OCI-M1 (cell line): ENCODE measurements around the gene SORCS2.
A peak's percentile ranks its signal among the peaks of the same experiment; 100 is the strongest.

Source experiments
- DNase-seq: peaks from one replicate; lab custom pipeline; 2025; lab: John Stamatoyannopoulos, UW

Gene SORCS2

DNA sequence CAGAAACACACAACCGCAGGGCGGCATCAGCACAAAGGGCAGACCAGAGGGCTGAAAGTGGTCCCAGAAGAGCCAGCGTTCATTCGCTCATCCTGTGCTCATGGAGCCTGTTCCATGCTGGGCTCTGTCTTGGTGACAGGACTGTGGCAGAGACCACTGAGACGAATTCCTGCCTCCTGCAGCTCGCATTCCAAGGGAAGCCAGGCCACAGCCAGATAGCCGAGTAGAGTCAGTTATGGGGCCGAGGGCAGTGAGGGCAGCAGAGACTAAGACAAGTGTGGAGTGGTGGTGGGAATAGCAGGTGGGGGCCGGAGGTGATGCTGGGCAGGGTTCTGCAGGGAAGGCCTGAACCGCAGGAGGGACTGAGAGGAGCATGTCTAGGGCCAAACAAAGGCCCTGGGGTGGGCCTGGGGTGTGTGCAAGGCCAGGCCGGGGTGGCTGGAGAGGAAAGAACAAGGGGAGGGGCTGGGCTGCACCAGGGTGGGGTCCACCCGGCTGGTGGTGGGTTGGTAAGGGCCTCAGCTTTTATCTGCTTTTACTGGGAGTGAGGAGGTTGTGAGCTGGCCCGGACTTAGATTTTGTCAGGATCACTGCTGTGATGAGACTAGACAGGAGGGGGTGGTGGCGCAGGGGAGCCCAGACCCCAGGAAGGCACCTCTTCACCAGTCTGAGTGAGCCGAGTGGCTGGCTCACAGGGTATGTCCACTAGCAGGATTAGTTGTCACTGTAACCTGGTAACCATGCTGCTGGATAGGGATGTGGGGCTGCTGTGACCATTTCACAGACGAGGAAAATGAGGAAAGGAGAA is 236.1 kb downstream of the SORCS2 start:
- DNase-seq, result no peak

DNA sequence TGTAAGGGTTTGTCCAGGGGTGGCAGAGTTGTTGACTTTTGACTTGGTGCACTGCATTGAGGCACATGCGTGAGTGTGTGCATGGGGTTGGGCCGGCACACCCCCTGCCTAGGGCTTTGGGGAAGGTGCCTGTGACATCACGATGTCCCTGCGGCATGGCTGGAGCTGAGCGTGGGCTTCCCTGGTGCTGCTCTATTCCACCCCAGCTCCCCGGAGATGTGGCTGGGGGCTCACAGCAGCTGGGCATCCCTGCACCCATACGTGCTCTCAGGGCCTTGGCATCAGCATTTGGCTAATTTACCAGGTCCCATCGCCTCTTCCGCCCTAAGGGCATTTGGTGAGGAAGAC is 236.7 kb downstream of the SORCS2 start:
- no peak for DNase-seq

GRCh38 chr4:7429601-7430078 is 237.3 kb downstream of the SORCS2 start:
- no peak for DNase-seq

GRCh38 chr4:7430368-7430964 is 238.1 kb downstream of the SORCS2 start:
- no peak for DNase-seq

GRCh38 chr4:7430965-7431695 is 238.8 kb downstream of the SORCS2 start:
- no peak for DNase-seq

- no peak for DNase-seq
Measured at GRCh38 chr4:7431696-7432530, 239.6 kb downstream of the SORCS2 start.

- no peak for DNase-seq
Measured at GRCh38 chr4:7432531-7433375, 240.4 kb downstream of the SORCS2 start.

- no peak for DNase-seq
Measured at GRCh38 chr4:7433376-7434140, 241.2 kb downstream of the SORCS2 start.

DNA sequence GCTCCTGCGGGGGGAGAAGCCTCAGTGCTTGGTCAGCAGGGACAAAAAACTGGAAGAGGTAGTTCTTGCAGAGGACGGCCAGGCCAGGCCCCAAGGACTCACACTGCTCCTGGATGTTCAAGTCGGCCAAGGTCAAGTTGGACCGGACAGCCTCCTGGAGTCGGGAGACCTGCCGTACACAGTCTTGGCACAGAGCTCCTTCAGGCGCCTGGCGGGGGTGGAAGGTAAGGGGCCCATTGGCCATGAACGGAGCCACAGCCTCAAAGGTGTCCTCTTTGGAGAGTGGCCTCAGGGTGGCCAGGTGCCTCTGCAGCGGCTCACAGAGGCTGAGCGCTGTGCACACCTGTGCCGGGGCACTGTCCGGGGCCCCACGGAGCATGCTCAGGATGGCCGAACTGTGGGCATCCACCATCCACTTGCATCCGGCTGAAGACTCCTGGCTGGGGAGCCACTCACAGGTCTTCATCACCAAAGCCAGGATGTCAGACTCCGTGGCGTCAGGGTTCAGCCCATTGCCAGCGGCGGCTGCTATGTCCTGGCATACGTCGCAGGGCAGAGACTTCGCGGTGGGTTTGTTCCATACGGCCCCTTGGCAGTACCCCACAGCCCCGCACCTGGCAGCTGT is 241.9 kb downstream of the SORCS2 start:
- DNase-seq, result no peak

- DNase-seq, result no peak
Measured at GRCh38 chr4:7434766-7435150, 242.4 kb downstream of the SORCS2 start, which contains the start of gene PSAPL1. TSS of gene PSAPL1 (minus strand) at chr4:7434930. CDS start at chr4:7434879, 51 bp downstream.

GRCh38 chr4:7435471-7436061 is 243.2 kb downstream of the SORCS2 start:
- DNase-seq, result peak; percentile 25

DNA sequence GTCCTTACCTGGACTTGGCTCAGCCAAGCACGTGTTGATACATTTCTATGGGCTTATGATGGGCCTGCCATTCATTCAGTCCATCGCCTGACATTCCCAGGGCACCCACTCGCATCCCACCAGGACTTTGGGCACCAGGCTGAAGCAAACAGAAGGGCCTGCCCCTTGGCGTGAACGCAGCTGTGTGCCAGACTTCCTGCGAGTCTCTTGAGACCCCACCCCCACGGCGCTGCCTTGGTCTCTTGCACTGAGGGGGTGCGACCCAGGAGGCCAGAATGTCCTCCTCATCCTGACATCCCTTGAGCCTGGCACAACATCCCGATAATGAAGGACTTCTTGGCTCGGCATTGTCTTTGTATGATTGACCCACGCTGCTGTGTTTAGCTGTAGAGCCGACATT is 243.9 kb downstream of the SORCS2 start:
- no peak for DNase-seq

DNA sequence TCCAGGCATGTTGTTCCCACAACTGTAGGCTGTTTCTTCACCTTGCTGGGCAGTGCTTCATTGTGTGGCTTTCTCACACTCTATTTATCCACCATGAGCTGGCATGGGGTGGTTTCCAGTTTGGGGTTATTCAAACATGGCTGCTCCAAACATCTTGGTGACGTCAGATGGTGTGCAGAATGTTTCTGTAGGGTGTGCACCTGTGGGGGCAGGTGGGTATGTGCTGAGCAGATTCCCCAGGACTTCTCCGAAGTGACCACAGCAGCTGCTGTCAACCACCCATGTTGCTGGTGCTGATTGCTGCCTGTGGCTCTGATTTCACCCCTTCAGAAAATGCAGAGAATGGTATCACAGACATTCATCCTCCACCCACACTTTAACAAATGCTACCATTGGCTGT is 247.4 kb downstream of the SORCS2 start:
- DNase-seq, result no peak

DNA sequence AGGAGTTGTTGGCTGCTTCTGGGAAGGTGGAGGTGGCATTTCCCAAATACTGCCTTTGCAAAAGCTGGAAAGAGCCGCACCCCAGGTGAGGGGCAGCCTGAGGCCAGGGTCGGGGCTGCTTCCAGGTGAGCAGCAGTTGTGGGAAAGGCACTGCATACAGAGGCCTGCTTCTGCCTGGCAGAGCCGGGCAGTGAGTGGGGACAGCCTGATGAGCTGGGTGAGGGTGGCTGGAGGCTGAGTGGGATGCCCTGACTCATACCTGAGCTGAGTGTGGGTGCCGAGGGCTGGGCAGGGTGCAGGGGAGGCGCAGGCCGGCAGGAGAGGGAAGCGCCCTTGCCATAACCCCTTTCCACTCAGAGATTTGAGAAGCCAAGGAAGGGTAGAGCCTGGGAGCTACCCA is 248.9 kb downstream of the SORCS2 start:
- DNase-seq, result no peak

GRCh38 chr4:7442574-7443162 is 250.3 kb downstream of the SORCS2 start:
- DNase-seq, result peak; percentile 58

DNA sequence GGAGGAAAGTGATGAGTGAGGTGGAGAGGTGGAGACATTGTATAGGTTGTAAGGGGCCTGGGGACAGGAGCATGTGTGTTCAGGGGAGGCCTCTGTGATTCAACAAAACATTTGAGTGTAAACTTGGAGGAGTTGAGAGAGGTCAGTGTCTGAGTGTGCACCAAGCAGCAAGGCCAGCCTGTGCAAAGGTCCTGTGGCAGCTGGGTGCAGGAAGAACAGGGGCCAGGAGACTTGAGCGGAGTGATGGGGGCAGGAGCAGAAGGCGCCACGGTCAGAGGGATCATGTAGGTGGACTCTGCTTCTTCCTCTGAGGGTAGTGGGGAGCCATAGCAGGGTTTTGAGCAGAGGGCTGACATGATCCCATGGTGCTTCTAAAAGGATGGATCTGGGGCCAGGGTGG is 252.0 kb downstream of the SORCS2 start:
- no peak for DNase-seq

GRCh38 chr4:7444731-7445130 is 252.4 kb downstream of the SORCS2 start:
- DNase-seq, result no peak

DNA sequence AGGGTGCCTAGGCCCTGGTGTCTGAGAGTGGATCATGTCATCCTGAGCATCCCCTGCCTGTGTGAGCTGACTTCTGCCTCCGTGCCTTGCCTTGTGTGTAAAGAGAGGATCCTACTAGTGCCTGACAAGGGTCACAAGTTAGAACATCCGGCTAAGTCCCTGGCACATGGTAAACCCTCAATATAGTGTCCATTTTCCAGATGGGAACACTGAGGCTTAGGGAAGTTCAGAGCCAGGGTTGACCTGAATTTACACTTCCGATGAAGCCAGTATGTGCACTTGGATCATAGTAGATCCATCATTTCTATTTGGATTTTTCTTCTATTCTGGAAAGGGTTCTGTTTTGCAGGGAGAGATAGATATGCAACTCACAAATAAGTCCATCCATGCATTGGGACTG is 254.9 kb downstream of the SORCS2 start:
- no peak for DNase-seq

DNA sequence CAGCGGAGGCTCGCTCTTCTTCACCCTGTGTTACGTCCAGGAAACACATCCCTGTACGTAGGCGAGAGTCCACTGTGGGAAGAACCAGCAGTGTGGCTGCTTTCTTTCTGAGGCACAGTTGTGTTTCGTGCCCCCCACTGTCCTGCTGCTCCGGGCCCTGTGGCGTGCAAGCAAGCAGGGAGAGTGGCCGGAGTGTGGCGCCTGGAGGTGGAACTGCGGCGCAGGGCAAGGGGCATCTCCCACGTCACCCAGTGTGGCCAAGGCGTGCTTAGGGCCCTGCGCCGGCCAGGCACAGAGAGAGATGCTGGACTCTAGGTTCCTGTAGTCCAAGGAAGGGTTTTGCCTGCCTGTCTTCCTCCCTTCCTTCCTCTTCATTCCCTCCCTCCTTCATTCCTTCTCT is 255.7 kb downstream of the SORCS2 start:
- no peak for DNase-seq
